ENCODE measurements around the gene LGR4. TPM values are rescaled to one million over a fixed set of nuclear protein-coding genes. Genes with fewer than 3 reads are reported as not detected.

Gene LGR4
- total RNA-seq, 1 donor from 2014 or later = 22.8 TPM

GRCh38 chr11:27373392-27373791 is 99.2 kb downstream of the LGR4 start:
- ATAC-seq = no peak

- ATAC-seq = no peak
Measured at GRCh38 chr11:27372164-27372563, 100.4 kb downstream of the LGR4 start.

DNA sequence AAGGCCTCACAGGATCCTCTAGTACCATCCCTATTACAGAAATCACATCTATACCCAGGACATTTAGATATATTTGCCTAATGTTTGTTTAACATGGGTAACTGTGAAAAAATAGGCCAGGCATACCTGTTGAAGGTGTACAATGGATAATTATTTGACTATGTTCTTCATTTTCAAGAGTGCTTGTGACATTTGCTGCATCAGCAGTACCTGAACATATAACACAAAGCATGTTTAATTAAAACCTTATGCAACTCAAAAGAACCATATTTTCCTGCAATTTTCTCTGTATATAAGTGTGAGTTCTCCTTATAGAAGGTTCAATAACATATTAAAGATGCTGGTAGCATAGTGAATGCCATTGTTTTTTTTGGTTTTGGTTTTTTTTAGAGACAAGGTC is 101.1 kb downstream of the LGR4 start:
- ATAC-seq = no peak

- no peak for ATAC-seq
Measured at GRCh38 chr11:27370374-27370773, 102.2 kb downstream of the LGR4 start.

- no peak for ATAC-seq
Measured at GRCh38 chr11:27367881-27368280, 104.7 kb downstream of the LGR4 start.

DNA sequence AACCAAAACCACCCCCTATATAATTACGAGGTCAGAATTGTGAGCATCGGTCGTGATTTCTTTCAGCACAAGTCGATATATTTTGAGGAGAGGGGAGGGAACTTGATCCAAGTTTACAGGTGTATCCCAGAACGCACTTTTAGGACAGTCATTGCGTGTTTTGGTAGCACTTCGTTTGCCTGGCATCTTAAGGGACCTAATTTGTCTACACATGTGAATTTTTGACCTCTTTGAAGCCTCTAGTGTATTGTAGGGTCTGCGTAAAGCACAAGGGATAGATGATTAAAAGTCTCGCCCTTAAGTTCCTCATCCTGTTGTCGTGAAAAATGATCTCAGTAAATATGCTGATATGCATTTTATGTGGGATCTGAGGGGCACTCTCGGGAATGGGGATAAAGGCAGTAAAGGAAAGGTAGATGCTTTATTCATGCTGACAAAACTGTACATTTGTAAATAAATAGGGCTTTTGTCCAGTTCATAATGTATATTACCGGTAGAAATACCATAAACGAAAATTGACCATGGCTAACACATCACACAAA is 108.9 kb downstream of the LGR4 start:
- ATAC-seq = no peak

- peak; percentile 99 for ATAC-seq
Measured at GRCh38 chr11:27362749-27363575, 109.6 kb downstream of the LGR4 start, which contains the start of gene CCDC34. CCDC34 (minus strand) TSS chr11:27363215; CDS start chr11:27363194, 21 bp downstream.

DNA sequence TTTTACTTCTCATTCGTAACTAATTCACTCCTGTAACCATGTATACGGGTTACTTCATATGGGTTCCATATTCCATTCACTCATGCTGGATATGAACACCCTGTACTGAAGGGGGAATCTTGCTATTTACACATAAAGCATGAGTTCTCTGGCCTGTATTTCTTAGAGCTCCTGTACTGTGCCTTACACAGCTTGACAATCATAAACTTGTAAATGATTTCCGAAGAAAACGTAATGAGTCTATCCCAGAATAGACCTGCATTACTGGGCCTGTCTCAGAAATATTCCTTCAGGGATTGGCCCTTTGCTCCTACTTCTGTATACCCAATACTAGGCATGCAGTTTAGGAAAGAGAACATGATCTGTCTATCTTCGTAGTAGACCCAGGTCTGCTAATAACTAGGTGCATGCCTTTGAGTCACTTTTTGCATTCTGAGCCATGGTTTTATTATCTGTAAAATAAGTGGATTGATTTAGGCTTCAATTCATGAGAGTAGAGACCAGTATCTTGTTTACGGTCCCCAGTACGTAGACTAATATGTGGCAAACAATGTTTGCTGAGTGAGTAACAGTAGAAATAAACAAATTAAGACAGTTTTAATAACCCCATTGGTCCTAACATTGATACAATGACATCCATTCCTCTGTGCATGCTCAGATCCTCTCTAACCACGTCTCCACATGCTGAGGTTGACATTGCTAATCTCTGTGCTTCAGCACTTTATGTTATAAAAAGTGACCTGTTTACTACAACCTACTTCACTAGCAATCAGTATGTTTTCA is 110.8 kb downstream of the LGR4 start:
- ATAC-seq = no peak

DNA sequence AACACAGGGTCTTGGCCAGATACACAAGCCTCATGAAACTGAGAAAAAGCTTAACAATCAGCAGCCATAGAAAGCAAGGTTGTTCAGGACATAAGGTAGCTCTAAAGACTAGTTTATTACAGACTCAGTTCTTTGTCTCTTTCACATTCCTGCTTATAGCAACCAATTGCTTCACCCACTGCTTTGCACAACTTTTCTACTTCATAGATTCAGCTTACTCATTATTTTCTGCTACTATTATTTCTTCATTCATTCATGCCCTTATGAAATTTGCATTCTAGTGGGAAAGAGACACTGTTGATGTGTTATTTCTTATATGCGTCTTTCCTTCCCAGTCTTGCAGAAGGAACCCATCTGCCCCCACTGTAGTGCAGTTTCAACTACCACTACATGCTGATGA is 114.3 kb downstream of the LGR4 start:
- no peak for ATAC-seq

- peak; percentile 58 for ATAC-seq
Measured at GRCh38 chr11:27357250-27357649, 115.3 kb downstream of the LGR4 start.

- ATAC-seq = no peak
Measured at GRCh38 chr11:27356624-27357222, 115.9 kb downstream of the LGR4 start.

DNA sequence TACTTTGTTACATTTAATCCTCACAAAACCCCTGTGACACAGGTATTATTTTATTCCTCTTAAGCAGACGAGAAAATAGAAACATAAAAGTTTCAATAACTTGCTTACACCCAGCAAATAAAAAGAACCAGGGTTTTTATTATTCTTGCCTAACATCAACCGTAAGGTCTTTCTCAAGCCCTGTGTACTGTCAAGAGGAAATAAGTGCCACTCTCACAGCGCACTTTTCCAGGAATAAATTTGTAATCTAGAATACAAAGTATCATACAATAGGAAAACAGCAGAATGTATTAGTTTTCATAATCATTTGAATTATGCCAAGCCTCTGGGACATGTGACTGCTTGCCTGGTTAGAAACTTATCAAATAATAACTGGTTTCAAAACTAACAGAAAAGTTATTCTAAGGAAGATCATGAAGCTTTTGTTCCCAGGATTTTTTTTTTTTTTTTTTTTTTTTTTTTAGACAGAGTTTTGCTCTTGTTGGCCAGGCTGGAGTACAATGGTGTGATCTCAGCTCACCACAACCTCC is 117.0 kb downstream of the LGR4 start:
- ATAC-seq = no peak

DNA sequence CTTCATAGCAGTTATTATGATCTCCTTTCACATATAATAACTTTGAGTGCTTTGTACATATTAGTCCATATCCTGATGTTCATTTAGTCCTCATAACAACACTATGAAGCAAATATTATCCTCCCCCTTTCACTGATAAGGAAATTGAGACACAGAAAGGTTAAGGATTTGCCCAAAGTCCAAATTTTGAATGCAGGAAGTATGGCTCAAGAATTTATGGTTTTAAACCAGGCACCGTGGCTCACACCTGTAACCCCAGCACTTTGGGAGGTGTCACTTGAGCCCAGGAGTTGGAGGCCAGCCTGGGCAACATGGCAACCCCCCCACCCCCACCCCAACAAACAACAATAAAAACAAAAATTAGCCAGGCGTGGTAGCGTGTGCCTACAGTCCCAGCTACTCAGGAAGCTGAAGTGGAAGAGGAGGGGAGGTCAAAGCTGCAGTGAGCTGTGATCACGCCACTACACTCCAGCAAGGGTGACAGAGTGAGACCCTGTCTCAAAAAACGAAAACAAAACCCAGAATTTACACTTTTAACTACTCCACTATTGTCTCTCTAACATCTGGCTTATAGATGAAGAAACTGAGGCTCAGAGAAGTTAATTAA is 118.1 kb downstream of the LGR4 start:
- ATAC-seq = no peak

DNA sequence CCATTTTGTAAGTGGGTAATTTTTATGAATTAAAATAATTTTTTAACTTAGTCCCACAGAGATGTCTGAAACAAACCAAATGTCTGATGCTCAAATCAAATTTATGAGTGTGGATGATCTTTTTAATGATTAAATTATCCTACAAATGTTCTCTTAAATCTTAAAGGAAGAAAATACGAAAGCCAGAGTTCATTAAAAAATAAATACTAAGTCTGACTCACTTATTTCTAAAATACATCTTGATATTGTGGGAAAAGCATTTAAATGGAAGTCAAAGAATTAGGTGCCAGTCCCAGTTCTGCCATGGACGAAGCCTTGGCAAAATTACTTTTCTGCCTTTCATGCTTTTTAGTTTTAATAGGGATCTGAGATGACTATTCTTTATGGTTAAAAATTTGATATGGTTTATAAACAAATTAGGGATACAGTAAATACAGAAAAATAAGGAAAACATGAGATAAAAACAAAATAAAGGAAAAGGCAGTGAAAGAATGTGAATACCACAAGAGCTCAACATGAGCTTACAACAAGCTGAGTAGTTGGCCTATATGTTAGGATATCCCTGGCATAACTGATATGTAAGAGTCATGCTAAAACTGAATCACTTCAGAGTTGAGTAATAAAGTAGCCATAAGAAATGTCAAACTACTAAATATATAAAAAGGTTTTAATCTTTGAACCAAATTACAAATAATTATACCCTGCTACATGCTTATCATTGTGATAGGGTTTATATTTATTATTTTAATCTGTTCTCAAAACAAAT is 118.8 kb downstream of the LGR4 start:
- peak; percentile 47 for ATAC-seq

- ATAC-seq = no peak
Measured at GRCh38 chr11:27352781-27353180, 119.8 kb downstream of the LGR4 start.

- no peak for ATAC-seq
Measured at GRCh38 chr11:27350511-27350910, 122.1 kb downstream of the LGR4 start.

- ATAC-seq = no peak
Measured at GRCh38 chr11:27349919-27350318, 122.7 kb downstream of the LGR4 start.

DNA sequence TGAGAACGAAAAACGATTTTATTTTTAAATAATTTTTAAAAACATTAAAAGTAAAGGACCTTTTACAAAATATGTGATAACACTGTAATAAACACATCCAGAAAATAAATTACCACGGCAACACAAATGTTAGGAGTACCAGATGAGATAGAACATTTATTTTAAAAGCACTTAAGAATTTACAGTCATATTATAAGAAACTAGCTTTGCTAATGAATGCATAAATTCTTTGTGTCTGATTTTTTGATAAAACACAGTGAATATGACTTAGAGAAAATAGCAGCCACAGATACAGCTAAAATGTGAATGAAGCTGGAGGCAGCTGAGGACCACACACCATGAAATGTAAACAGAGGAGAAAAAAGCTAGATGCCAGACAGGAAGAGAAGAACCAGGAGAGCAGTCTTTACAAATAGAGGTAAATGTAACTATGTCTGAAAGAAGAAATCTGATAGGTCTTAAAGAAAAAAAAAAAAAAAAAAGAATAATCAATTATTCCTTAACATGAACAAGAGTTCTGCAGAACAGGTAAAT is 124.2 kb downstream of the LGR4 start:
- ATAC-seq = no peak

DNA sequence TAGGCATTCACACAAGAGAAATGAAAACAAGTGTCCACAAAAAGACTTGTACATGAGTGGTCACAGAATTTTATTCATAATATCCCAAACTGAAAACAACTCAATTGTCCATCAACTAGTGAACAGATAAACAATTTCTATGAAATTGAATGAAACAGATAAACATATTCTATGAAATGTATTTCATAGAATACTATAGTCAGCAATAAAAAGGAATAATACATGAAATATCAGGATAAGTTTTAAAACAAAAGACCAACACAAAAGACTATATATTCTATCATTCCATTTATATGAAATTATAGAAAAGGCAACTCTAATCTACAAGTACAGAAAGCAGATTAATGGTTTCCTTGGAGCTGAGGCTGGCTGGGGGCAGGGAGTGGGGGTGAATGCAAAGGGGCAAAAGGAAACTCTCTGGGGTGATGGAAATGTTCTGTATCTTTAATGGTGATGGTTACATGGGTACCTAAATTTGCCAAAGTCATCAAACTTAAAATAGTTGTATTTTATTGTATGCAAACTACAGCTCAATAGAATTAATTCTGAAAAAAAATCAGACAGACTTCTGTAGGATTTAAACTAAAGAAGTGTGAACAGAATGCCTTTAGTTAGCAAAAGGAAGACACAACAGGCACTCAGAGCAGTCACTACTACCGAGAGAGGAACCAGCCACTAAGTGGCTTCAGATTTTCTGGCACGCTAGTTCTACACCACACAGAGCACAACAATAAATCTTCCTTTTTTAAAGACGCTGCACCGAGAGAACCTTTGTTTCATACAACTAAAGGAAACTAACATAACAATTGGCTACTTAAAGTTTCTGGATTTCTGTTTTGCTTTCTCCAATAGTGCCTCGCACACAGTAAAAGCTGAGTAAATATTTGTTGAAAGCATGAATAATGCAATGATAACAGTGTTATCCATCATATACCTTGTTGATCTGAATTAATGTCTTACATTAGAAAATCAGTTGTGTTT is 124.9 kb downstream of the LGR4 start:
- no peak for ATAC-seq

DNA sequence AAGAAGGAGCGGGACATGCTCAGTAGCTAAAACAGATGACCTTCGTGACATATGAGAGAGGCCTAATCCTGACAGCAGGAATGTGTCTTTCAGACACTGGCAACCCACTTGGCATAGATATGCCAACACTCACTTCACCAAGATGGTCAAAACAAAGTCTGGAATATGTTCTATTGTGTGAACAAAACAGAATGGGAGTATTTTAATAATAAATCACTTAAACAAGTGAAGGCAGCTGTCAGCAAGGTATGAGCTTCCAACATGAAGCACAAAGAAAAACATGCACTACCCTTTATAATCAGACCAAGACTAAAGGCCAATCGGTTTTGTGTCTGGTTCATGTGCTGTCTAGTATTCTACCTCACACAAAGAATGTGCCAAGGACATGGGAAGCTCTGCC is 132.6 kb downstream of the LGR4 start:
- ATAC-seq = no peak
